Measurements from ENCODE around the gene SLC29A2.
"Not testable (repeated sequence)": the region's sequence is repeated elsewhere in the genome, so short reads cannot be mapped to it uniquely, and the experiment has no call there.

Gene SLC29A2

DNA sequence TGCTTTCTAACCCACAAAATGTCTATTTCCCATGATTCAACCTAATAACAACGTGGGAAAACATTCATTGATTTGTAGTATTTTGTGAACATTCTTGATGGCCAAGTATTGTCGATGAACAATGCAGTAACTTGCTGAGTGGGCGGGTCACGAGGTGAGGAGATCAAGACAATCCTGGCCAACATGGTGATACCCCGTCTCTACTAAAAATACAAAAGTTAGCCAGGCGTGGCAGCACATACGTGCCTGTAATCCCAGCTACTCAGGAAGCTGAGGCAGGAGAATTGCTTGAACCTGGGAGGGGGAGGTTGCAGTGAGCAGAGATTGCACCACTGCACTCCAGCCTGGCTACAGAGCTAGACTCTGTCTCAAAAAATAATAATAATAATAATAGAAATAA lies 8.7 kb upstream of the SLC29A2 start:
- not testable (repeated sequence) for DNase-seq

DNA sequence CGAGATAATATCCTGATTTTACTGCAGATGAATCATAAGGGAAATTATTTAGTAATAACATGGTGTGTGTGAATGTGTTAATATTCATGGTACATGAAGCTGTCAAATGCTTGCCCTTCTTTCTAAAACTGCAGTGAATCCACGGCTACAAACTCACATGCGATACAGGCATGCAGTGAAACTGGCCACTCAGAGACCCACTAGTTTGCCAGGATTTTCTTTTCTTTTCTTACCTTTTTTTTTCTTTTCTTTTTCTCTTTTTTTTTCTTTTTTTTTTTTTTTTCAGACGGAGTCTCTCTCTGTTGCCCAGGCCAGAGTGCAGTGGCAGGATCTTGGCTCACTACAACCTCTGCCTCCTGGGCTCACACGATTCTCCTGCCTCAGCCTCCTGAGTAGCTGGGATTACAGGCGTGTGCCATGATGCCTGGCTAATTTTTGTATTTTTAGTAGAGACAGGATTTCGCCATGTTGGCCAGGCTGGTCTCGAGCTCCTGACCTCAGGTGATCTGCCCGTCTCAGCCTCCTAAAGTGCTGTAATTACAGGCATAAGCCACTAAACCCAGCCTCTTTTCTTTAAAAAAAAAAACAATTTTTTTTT lies 2.2 kb upstream of the SLC29A2 start:
- not testable (repeated sequence) for DNase-seq

DNA sequence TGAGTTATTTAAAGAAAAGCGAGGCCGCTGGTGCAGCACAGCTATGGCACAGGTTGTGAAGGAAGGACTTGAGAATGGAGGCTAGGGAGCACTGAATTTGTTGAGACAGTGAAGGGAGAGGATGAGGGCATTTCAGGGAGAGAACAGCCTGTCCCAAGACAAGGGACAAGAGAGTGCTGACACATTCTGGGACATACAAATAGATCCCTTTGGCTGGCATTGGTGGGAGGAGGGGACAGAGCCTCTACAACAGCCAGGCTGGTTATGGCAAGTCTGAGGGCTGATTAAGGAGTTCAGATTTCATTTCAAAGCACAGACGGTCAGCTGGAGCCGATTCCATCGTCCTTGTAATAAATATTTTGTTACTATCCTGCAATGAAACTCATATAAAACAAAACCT lies 1.7 kb upstream of the SLC29A2 start:
- DNase-seq = no peak

DNA sequence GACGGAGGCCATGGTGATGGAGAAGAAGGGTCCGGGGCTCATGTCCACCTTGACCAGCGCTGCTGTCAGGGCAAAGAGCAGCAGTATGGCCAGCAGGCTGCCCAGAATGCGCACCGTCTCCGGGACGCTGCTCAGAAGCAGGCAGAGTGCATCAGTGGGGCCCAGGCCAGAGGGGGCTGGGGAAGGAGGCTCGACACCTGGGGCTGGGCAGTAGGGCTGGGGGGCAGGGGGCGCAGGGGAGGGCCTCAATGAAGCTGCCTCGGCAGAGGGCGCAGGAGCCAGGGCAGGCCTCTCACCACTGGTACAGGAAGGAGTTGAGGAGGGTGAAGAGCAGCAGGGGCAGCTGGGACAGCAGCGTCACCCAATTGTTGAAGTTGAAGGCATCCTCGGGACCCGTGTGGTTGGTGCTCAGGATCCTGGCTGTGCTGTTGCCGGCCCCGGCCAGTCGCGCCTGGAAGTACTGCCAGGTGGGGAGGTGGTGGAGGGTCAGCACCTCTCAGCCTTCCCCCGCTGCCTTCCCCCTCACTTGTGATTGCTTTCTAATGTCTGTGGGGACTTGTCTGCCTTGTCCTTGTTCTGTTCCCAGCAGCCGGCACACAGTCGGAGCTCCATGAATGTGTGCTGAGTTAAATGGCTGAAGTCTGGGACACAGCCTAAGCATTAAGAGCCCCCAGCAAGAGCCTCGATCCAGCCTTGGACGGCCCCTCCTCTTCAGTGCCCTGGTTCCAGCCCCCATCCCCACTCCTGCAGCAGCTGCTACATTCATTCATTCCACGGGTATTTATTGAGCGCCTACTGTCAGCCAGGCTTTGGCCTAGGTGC lies 2.3 kb downstream of the SLC29A2 start:
- no peak for DNase-seq

DNA sequence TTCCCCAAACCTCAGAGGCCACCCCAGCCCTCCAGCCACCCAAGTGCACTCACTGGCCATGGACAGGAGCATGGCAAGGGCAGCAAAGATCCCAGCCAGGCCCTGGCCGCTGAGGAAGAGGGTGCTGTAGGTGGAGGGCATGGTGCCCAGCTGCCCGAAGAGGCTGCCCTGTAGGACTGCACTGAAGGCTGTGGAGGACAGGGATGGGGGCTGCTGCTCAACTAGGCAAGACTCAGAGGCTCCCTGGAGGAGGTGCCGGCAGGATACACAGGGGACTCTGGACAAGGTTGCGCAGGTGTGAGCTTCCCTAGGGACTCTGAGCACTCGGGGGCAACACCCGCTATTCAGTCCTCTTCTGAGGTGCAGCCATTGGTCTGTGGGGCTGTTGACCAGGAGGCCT lies 3.1 kb downstream of the SLC29A2 start:
- no peak for DNase-seq

DNA sequence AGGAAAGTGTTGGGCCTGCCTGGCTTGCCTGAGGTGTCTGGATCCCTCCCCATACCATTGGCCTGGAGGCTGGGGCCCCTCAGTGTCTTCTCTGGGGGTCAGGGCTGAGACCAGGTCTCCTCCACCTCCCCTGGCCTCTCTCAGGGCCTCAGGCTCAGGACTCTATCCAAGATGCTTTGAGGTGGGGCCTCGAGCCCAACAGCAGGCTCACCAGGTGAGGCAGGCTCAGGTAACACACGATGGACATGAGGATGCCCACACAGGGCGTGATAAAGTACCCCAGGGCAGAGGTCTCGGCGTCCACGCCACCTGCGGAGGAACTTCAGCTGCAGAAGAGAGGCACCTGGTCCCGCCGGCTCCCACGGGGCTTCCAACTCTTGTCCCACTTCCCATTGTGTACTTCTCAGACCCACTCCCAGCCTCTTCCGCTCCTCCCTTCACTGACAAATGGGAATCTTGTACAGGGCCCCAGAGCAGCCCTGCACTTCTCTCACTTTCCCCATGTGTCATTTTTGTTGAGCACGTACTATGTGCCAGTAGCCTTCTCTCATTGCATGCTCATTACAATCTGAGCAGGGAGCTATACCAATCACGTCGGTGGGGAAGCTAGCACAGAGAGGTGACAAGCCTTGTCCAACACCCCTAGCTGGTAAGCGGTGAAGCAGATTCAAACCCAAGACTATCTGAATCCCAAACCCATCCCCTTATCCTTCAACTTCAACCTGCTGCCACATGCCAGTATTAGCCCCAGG lies 3.8 kb downstream of the SLC29A2 start:
- DNase-seq = no peak

DNA sequence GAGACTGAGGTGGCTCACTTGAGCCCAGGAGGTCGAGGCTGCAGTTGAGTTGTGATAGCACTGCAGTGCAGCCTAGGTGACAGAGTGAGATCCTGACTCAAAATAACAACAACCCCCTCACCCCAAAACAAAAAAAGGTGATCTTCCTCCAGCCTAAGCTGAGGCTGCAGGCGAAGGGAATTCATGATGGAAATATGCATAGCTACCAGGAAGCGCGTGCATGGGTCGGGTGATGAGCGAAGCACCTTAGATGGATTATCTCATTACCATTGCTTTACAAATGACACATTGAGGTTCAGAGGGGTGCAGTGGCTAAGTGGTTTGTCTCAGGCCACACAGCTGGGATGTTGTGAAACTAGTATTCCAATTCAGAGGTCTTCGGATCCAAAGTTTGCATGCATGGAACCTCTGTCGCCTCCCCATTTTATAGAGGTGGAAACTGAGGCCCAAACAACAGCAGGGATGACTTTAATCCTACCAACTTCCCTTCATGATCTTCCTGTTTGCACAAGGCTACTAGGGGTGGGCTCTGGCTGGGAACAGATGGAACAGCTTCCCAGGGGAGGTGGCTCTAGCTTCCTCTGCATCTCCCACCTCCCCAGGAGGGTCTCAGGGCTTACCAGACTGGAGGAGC lies 4.6 kb downstream of the SLC29A2 start:
- DNase-seq = no peak

DNA sequence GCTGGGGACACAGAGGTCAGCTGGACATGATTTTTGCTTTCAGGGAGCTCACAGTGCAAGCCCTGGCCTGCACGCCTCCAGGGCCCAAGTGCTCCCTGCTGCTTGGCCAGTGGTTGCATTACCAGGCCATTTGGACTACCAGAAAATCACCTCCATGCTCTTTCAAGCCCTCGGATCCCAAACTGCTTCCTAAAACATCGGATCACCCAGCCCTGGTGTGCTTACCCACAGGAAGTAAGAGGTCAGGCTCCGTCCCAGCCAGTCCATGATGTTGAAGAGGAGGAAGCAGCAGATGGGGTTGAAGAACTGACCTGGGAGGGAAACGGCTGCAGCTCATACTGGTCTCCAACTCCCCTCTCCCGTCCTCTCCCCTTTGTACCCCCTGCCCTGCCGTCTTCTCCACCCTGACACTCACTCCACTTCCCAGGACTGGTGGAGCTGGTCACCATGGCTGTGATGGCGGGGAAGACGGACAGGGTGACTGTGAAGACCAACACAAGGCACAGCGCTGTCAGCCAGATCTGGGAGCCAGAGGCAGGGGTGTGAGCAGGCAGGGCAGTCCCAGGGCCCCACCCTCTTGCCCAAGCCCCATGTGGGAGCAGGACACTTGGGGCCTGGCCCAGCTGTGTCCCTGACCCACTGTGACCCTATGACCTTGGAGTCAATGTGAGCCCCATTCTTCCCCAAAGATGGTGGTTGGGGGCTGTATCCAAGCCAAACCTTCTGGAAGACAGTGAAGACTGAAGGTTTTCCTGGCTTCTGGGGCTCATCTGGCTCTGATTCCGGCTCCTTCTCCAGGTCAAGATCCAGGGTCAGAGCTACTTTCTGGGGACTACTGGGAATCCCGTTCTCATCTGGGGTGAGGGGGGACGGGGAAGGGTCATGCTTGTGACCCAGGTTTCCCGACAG lies 5.6 kb downstream of the SLC29A2 start:
- DNase-seq = no peak

DNA sequence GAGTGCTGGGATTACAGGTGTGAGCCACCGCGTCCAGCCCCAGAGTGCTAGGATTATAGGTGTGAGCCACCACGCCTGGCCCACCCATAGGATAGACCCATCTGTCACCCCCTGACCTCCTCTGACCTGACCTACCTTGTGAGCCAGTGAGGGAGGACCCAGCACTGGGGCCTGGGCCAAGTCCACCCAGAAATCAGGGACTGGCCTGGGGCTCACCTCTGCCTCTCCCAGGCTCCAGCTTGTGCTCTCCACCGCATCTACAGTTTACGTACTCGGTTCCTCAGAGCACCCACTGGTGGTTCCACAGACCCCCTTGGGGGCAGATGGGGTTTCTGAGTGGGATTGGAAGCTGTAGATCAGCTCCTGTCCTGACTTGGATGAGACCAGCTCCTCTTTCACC lies 6.4 kb downstream of the SLC29A2 start:
- DNase-seq = no peak

DNA sequence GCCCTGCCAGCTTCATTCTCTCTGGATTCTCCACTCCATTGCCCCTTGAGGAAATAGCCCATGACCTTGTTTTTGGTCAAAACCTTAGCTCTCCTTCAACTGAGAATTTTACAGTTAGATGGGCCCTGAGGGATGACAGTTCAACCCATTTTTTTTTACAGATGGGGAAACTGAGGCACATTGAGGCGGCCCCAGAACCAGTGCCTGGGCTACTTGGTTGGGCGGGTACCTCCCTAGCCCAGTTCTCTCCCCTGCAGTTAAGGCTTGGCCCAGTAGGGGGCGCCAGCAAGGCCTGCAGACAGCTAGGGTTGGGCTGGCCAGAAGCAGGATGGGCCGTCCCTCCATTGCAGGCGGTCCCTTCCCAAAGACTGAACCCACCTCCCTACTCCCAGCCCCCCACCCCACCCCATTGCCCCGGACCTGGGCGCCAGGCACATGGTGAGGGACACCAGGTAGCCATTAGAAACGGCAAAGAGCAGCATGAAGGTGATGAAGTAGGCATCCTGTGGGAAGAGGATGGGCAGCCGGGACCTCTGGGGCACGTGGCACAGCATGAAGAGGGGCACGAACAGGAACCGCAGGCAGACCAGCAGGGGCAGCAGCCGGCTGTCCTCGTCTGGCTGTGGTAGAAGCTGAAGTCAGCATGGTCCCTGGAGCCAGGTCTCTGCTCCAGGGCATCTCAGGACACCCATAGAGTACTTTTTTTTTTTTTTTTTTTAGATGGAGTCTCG lies 7.6 kb downstream of the SLC29A2 start:
- DNase-seq = peak; percentile 69

DNA sequence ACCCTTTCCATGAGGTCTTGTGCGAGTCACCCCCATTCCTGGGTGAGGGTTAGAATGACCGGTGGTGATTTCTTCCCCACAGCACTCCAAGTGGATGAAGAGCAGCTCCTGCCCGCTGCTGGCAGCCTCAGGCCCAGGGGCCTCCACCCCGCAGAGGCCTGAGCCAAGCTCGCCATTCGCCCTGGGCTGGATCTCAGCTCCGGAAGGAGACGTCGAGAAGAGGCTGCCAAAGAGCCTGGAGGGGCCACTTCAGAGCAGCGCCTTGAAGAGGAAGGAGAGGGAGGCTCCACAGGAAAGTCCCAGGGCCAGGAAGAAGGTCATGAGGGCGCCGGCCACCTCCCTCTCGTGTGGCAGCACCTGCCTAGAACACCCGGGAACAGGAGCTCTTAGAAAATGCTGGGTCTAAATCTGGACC lies 8.4 kb downstream of the SLC29A2 start:
- no peak for DNase-seq

DNA sequence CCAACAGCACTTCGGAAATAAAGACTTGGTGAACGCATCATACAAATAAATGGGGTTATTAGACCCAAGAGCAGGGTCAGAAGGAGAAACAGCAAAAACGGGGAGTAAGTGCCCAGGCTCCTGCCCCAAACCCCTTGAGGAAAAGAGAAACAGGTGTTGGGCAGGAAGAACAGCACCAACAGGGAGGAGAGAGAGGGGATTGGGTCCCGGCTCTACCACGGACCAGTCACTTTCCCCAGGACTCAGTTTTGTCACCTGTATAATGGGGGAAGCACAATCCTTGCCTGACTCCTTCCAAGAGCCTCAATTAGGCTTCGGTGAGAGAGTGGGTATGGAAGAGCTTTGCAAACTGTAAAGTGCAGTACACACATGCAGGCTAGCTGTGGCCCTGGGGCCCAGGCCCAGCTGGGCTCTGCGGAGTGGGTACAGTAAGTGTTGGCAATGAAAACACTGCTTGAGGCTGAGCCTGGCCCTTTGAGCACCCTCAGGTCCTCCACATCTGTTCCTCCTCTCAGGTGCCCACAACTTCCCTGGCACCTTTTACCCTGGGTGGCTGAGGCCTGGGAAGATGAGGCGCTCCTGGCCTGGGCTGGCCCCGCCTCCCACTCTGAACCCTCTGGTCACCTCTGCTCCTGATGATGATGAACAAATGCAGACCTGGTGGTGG lies 8.9 kb downstream of the SLC29A2 start:
- DNase-seq = no peak

DNA sequence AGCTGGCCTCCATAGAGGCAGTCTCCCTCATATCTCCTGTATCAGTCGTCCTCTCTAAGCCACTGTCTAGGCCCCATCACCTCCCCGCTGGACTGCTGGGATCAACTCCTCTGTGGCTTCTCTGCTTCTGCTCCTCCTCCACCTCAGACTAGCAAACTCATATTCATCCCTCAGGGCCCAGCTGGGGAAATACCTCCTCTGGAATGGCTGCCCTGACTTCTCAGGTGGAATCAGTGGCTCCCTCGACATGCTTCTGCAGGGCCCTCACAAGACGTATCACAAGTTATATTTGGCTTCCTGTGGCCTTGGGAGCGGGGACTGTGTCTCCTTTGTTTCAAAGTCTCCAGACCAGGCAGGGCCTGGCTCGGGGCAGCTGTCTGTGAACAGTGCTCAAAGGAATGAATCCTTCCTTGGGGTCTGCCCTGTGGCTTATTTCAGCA lies 10.0 kb downstream of the SLC29A2 start:
- no peak for DNase-seq

DNA sequence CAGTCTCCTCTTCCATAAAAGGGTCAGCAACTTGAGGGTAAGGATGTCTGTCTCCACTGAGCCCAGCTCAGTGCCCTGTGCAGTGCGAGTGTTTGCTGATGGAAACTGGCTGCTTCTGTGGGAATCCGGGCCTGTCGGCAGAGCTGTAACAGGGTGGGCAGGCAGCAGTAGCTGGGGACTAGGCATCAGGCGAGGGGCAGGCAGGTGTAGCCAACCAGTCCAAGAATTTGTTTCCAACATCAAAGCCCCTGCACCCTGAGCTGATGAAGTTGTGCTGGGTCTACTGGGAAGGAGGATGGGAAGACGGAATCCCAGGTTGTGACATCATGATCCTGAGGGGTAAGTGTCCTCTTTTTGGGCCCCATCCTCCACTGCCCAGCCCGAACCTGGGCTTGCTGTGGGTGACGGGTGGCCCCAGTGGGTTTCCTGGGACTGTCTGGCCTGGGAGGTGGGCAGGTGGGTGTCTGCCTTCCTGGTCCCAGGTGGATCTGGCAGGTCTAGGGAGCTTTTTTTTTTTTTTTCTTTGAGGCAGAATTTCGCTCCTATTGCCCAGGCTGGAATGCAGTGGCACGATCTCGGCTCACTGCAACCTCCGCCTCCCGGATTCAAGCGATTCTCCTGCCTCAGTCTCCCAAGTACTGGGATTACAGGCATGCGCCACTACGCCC lies 11.0 kb downstream of the SLC29A2 start:
- no peak for DNase-seq

DNA sequence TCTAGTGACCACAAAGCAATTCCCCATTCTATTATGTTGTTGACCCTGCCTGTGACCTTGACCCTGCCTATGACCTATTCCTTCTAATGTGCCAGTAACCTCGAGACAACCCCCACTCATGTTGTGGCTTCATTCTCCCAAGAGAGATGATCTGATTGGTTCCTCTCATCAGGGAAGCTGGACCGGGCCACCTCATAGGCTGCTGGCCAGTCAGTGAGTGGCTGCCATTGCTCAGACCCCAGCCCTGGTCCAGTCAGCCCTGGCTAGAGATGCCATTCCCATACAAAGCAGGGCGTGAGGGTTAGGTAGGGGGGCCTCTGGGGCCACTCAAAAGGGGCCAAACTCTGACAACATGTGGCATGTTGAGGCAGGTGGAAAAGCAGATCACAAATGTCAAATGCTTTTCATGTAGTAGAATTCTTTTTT lies 11.9 kb downstream of the SLC29A2 start:
- peak; percentile 29 for DNase-seq

DNA sequence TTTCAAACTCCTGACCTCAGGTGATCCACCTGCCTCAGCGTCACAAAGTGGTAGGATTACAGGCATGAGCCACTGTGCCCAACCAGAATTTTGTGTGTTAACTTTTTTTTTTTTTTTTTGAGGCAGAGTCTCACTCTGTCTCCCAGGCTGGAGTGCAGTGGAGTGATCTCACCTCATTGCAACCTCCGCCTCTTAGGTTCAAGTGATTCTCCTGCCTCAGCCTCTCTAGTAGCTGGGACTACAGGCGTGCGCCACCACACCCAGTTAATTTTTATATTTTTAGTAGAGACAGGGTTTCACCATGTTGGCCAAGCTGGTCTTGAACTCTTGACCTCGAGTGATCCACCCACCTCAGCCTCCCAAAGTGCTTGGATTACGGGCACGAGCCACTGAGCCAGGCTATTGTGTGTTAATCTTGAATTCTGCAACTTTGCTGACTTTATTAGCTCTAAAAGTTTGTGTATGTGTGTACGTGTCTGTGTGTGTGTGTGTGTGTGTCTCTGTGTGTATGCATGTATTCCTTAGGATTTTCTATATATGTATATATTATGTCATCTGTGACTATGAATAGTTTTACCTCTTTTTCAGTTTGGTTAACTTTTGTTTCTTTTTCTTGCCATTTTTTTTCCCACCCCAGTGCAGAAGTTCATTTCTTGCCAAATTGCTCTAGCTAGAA lies 20.9 kb downstream of the SLC29A2 start:
- DNase-seq = not testable (repeated sequence)

DNA sequence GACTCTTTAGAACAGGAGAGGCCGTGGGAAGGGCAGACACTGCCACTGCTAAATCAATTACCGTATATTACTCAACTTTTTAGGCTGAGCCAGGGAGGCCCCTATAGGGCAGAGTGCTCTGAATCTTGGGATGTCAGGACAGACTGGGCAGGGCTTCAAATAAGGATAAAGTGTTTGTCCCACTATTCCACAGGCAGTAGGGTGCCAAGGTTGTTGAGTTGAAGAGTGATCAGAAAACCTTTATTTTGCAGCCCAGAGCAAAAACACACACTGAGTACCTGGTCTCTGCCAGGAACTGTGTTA lies 22.5 kb downstream of the SLC29A2 start:
- DNase-seq = no peak

DNA sequence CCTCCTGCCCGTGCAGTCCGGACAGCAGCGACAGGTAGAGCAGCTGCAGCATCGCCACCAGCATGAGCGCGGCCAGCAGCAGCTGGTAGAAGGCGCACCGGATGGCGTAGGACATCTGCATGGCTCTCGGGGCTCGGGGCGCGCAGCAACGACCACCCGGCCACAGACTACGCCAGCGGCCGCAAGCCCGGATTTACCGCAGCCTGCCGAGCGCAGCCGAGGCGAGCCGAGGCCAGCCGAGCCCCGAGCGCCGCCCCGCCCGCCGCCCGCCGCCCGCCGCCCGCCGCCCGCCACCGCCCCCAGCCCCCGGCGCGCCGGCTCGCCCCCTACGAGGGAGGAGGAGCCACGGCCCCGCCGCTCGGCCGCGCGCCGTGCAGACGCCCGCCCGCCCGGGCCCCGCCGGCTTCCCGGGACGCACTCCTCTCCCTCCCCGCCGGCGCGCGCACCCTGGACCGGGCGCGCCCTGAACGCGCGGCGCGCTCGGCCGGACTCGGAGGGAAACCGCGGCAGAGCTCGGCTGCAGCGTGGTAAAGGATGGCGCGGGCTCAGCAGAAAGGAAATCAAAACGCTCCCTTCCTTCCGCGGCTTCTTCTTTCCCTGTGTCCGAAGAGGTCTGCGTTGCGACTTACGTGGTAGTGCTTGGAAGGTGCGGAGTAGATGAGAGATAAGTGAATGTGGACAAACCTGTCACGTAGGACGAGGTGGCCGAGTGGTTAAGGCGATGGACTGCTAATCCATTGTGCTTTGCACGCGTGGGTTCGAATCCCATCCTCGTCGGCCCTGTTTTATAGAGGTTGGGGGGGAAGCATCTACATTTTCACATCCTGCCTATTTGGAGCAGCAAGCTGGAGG lies 23.9 kb downstream of the SLC29A2 start, which contains the start of gene B4GAT1:
B4GAT1 (minus strand) TSS at position 205 of the 852 bp plus-strand sequence; CDS start at position 121, 84 bp downstream.
- DNase-seq = peak; percentile 83

Measured in hematopoietic multipotent progenitor cell treated with erythropoietin and hydrocortisone succinate and interleukin-3 and kit ligand, for 8 days (in vitro differentiated cells).